BLaER1 (cell line): ENCODE results near the gene HEMK1.

ENCODE experiments used
- H3K27ac ChIP-seq: shearing (Covaris generic); formaldehyde crosslinking; 2 replicates; pipeline ENCODE4 v1.8.1; 2022
- H3K27me3 ChIP-seq: shearing (Covaris generic); formaldehyde crosslinking; 2 replicates; pipeline ENCODE4 v1.8.1; 2022
- H3K36me3 ChIP-seq: shearing (Covaris generic); formaldehyde crosslinking; 2 replicates; pipeline ENCODE4 v1.8.1; 2022
- H3K4me1 ChIP-seq: shearing (Covaris generic); formaldehyde crosslinking; 2 replicates; pipeline ENCODE4 v1.8.1; 2022
- H3K4me2 ChIP-seq: shearing (Covaris generic); formaldehyde crosslinking; 2 replicates; pipeline ENCODE4 v1.8.1; 2022
- H3K4me3 ChIP-seq: shearing (Covaris generic); formaldehyde crosslinking; 2 replicates; pipeline ENCODE4 v1.8.1; 2022
- H3K9ac ChIP-seq: shearing (Covaris generic); formaldehyde crosslinking; 2 replicates; pipeline ENCODE4 v1.8.1; 2022
- H3K9me3 ChIP-seq: shearing (Covaris generic); formaldehyde crosslinking; 2 replicates; pipeline ENCODE4 v1.8.1; 2022
- H4K20me1 ChIP-seq: shearing (Covaris generic); formaldehyde crosslinking; 2 replicates; pipeline ENCODE4 v1.8.1; 2022
- Cebpa-rat ChIP-seq: shearing (Covaris generic); IDR thresholded peaks from 2 replicates; pipeline ENCODE4 v1.8.1; 2022

The HEMK1 gene

DNA sequence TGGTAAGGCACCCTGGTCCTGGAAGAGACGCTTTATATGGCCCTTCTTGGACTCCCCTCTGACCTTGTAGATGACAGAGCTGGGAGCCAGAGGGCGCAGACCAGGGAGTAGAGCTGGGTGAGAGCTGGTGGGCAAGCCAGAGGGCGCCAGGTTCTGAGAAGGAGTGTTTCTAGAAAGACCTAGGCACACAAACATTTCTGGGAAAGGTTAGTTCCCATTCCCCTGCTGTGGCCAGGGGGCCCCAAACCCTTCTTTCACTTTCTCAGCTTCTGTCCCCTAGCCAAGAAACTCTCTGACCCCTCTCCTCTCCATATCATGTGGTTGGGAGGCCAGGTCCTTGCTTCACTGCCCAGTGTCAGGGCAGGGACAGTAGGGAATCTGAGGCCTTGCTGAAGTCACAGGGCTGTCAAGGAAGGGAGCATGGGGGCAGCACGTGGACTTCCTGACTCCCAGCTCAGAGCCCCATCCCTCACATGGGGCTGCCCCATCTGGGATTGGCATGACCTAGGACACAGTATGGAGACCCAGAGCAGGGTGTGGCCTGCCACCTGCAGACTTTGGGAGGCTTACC lies 3.6 kb downstream of the HEMK1 start:
- no peak for TF ChIP-seq Cebpa-rat
- H3K9ac ChIP-seq = no peak overlapping the region; the same call in 1 of the 2 replicates
- no peak overlapping the region for H3K4me2 ChIP-seq
- peaks cover 12% of the 10 kb centered on the region for H4K20me1 ChIP-seq
- H3K36me3 ChIP-seq = peaks cover 65% of the 10 kb centered on the region
- H3K9me3 ChIP-seq = no peaks in the 10 kb centered on the region
- no peak overlapping the region for H3K4me3 ChIP-seq
- H3K4me1 ChIP-seq = peaks cover 24% of the 10 kb centered on the region
- H3K27ac ChIP-seq = no peak overlapping the region
- H3K27me3 ChIP-seq = no peaks in the 10 kb centered on the region; the same call in 1 of the 2 replicates

DNA sequence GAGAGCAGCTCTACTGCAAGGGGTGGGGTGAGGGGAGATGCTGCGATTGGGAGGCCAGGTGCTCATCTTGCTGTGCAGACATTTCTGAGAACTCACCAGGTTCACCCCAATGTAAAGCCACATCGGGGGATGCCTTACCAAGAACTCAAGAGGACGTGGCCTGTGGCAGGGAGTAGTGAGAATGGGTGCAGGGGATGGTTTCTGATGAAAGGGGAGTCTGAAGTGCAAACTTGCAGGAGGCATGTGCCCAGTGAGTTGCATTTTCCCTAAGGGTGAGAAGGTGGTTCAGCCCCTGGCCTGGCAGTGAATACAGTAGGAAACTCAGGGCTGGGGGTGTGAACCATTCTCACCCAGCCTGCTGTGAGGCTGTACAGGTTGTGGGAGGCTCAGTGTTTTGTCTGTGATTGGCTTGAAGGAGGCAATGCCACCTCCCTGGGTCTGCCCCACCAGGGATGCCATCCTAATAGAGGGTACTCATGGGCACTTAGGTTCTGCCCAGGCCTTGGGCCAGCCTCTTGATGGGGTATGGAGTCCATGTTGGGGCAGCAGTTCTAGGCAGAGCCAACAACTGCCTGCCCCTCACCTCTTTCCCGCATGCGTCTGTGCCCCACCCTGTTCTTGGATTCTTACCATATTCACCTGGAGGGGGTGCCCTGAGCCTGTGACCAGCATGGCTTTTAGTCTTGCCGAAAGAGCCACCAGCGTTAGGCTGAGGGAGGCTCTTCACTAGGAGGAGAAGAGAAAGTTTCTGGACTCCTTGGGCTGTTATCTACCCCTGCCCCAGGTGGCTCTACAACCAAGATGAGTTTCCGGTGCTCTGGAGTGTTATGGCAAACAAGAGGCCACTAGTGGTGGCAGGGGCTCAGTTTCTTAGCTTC lies 4.5 kb downstream of the HEMK1 start:
- Histone ChIP-seq H3K36me3 (peaks cover 74% of the 10 kb centered on the region), H3K4me1 (peaks cover 15% of the 10 kb centered on the region), H3K27ac (no peak overlapping the region), H3K9me3 (no peaks in the 10 kb centered on the region), H4K20me1 (peaks cover 12% of the 10 kb centered on the region), H3K27me3 (no peaks in the 10 kb centered on the region), H3K4me2 (no peak overlapping the region), H3K4me3 (no peak overlapping the region), H3K9ac (no peak overlapping the region)
- TF ChIP-seq Cebpa-rat = no peak

GRCh38 chr3:50574444-50574831 lies 5.1 kb downstream of the HEMK1 start:
- Histone ChIP-seq H3K27ac (no peak overlapping the region), H3K27me3 (no peaks in the 10 kb centered on the region), H3K9ac (no peak overlapping the region), H3K4me3 (no peak overlapping the region), H3K4me1 (peaks cover 14% of the 10 kb centered on the region), H3K9me3 (no peaks in the 10 kb centered on the region), H3K36me3 (peaks cover 81% of the 10 kb centered on the region), H4K20me1 (peaks cover 12% of the 10 kb centered on the region), H3K4me2 (no peak overlapping the region)
- no peak for TF ChIP-seq Cebpa-rat

DNA sequence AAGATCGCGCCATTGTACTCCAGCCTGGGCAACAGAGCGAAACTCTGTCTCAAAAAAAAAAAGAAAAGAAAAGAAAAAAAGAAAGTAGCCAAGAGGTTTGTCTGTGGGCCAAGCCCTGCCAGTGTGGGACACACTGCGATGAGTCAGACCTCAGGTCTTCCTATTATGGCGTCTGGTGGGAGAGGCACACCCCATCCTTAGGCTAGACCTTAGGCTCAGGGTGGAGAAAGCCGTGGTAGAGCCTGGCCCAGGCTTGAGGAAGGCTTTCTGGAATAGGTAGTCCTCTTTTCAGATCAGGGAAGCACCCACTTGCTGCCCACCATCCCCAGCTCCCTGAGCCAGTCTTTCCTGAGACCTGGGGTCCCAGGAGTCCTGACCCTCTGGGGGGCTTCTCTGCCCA lies 6.0 kb downstream of the HEMK1 start:
- Histone ChIP-seq H3K36me3 (peaks cover 90% of the 10 kb centered on the region), H3K9me3 (no peaks in the 10 kb centered on the region), H3K27me3 (no peaks in the 10 kb centered on the region), H3K4me1 (peaks cover 9% of the 10 kb centered on the region), H4K20me1 (peaks cover 12% of the 10 kb centered on the region), H3K9ac (no peak overlapping the region), H3K4me3 (no peak overlapping the region), H3K27ac (no peak overlapping the region), H3K4me2 (no peak overlapping the region)
- TF ChIP-seq Cebpa-rat = no peak

- H3K27me3 ChIP-seq = no peaks in the 10 kb centered on the region
Observed at GRCh38 chr3:50577348-50577747, 8.0 kb downstream of the HEMK1 start.

DNA sequence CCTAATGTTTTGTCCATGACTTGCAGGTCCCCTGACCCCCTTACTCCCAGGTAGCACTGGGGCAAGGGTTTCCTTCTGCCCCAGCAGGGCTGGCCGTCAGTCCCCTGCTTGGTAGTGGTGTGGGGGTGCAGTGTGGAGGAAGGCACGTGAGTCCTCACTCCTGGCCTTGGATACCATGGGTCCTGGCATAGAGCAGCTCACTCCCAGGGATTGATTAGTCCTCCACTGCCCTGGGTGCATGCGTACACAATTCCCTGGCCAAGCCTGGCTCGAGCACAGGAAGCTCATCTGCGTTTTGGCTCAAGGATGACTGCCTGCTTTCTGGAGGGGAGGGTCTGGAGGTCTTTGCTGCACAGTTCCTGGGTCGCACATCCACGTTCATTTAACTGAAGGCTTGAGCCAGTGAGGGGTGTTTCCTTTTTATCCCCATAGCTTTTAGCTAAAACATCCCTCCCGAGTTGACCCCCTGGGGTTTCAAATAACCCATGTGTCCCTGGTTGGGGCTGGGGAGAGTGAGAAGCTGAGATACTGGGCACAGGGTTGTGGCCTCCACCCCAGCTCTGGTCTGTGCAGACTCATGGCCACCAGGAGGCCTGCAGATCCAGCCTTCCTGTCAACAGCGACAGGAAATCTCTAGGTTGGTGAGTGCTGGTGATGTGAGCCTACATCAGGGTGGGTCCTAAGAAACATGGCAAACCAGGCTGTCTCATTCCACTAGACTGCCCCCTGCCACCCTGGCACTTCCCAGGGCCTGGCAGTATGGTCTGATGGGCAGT lies 11.5 kb downstream of the HEMK1 start:
- TF ChIP-seq Cebpa-rat = no peak
- no peaks in the 10 kb centered on the region for H4K20me1 ChIP-seq
- H3K36me3 ChIP-seq = peaks cover 93% of the 10 kb centered on the region
- H3K27me3 ChIP-seq = no peaks in the 10 kb centered on the region
- no peaks in the 10 kb centered on the region for H3K4me1 ChIP-seq
- H3K4me2 ChIP-seq = no peak overlapping the region
- H3K4me3 ChIP-seq = no peak overlapping the region
- H3K9me3 ChIP-seq = no peaks in the 10 kb centered on the region
- no peak overlapping the region for H3K27ac ChIP-seq
- no peak overlapping the region for H3K9ac ChIP-seq

More at GRCh38 chr3:50577348-50577747, 8.0 kb downstream of the HEMK1 start:
- Histone ChIP-seq H3K27ac (no peak overlapping the region), H3K4me1 (no peaks in the 10 kb centered on the region), H3K4me3 (no peak overlapping the region), H3K9ac (0 out of 2 replicates have a peak overlapping the region, but pooled peaks have one; percentile 3), H3K9me3 (no peaks in the 10 kb centered on the region), H4K20me1 (peaks cover 12% of the 10 kb centered on the region), H3K36me3 (peaks cover 99% of the 10 kb centered on the region), H3K4me2 (no peak overlapping the region)
- no peak for TF ChIP-seq Cebpa-rat

DNA sequence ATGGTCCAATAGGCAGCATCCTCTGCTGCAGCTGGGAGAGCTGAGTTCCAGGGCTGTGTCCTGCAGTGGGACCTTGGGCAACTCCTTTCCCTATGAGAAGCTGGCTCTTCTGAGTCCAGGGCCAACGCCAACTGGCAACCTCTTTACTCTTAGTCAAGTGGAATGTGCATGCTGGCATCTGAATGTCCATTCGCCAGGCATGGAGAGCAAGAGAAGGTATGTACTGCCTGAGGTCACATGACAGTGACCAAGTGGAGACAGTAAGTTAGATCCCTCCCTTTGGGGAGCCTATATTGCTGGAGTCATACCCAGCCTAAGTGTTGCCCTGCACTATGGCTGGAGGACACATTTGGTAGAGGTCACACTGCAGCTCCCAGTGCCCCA lies 12.1 kb downstream of the HEMK1 start:
- Histone ChIP-seq H3K27me3 (no peaks in the 10 kb centered on the region), H3K36me3 (peaks cover 87% of the 10 kb centered on the region), H3K27ac (no peak overlapping the region), H3K4me1 (no peaks in the 10 kb centered on the region), H3K9me3 (no peaks in the 10 kb centered on the region), H4K20me1 (no peaks in the 10 kb centered on the region), H3K9ac (no peak overlapping the region), H3K4me2 (no peak overlapping the region), H3K4me3 (no peak overlapping the region)
- TF ChIP-seq Cebpa-rat = no peak

DNA sequence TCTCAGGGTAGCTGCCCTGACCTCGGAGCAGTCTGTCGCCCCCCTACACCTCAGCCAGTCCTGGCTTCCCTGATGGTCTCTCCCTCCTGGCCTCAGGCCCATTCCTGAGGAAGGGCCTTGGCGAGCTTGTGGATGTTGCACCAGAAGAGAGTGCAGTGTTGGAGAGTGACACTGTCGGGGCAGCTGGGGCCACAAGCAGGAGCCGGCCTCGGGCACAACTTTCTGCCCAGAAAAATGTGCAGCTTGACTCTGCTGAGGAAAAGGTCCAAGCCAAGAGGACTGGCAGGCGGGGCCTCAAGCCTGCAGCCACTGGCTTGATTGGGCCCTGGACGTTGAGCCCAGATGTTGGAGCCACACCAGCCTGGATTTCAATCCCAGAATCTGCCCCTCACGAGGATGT lies 12.8 kb downstream of the HEMK1 start:
- no peak for TF ChIP-seq Cebpa-rat

DNA sequence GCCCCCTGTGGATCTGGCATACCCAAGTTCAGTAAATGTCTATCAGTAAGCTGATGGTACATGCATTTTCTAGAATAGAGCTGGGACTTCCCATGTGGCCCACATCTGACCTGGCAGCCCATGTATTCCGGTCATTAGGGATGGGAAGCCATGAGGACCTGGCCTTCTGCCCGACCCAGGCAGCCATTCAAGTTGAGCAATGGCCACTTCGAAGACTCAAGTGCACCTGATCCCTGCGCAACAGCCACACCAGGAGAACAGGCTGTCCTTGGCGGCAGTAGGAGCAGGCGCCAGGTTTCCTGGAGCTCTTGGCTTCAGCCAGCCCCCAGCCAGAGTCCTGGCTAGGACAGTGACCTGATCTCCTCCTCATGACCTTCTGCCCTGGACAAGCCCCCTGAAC lies 14.6 kb downstream of the HEMK1 start:
- Histone ChIP-seq H3K9ac (no peak overlapping the region), H3K4me1 (peaks cover 5% of the 10 kb centered on the region; the same call in 1 of the 2 replicates), H3K4me3 (no peak overlapping the region), H3K36me3 (peaks cover 63% of the 10 kb centered on the region), H3K27ac (no peak overlapping the region), H4K20me1 (no peaks in the 10 kb centered on the region), H3K9me3 (no peaks in the 10 kb centered on the region), H3K27me3 (no peaks in the 10 kb centered on the region), H3K4me2 (no peak overlapping the region)
- no peak for TF ChIP-seq Cebpa-rat

More for the DNA sequence above, 12.8 kb downstream of the HEMK1 start:
- no peaks in the 10 kb centered on the region for H3K4me1 ChIP-seq
- H4K20me1 ChIP-seq = no peaks in the 10 kb centered on the region
- H3K9ac ChIP-seq = no peak overlapping the region
- H3K36me3 ChIP-seq = peaks cover 81% of the 10 kb centered on the region
- no peaks in the 10 kb centered on the region for H3K9me3 ChIP-seq
- H3K27me3 ChIP-seq = no peaks in the 10 kb centered on the region
- no peak overlapping the region for H3K4me2 ChIP-seq
- H3K4me3 ChIP-seq = no peak overlapping the region
- H3K27ac ChIP-seq = no peak overlapping the region

- Histone ChIP-seq H3K27me3 (no peaks in the 10 kb centered on the region), H4K20me1 (no peaks in the 10 kb centered on the region), H3K9ac (no peak overlapping the region), H3K4me2 (no peak overlapping the region), H3K36me3 (peaks cover 58% of the 10 kb centered on the region), H3K4me3 (no peak overlapping the region), H3K9me3 (no peaks in the 10 kb centered on the region), H3K4me1 (peaks cover 7% of the 10 kb centered on the region), H3K27ac (no peak overlapping the region)
- TF ChIP-seq Cebpa-rat = no peak
Observed at GRCh38 chr3:50584391-50584790, 15.1 kb downstream of the HEMK1 start.
